B cell (primary cell): ENCODE data around the gene SLC38A10. TPM values are rescaled to one million over a fixed set of nuclear protein-coding genes. Genes with fewer than 3 reads are reported as not detected.

Experiments
- ATAC-seq: fragments of 200-7000 bp; cut with Tn5 transposase; one replicate; pipeline ENCODE4 v1.10.0; 2021; ENCODE audit warnings: low read depth, mild to moderate bottlenecking, moderate number of reproducible peaks, moderate library complexity
- CTCF ChIA-PET: fragments of 350-600 bp; sonication (Branson Sonifier 250); formaldehyde crosslinking; loops from one replicate; lab custom pipeline; 2021; ENCODE audit warnings: antibody characterized with exemption, inconsistent platforms; lab: Charles Lee
- POLR2A ChIA-PET: fragments of 350-600 bp; sonication (Branson Sonifier 250); formaldehyde crosslinking; loops from one replicate; lab custom pipeline; 2021; ENCODE audit warnings: antibody characterized with exemption; lab: Charles Lee
- DNase-seq: peaks from one replicate; pipeline ENCODE4 v3.0.0; 2013
- H2AFZ ChIP-seq: 2 replicates; pipeline ENCODE4 v1.6.1; 2012; ENCODE audit warnings: mild to moderate bottlenecking, low read depth, low read length; ENCODE audit not compliant: insufficient read depth, poor library complexity, severe bottlenecking
- H3K27ac ChIP-seq, 2 donors: 1 replicate in 1 of 2; 2 replicates in 1 of 2; pipeline ENCODE4 v1.5.1; 2012 to 2013; ENCODE audit warnings: low read length in 2 of 2, mild to moderate bottlenecking in 2 of 2, moderate library complexity in 1 of 2
- H3K27me3 ChIP-seq, 4 experiments: fragments of 200-600 bp in 1 of 4; sonication (generic) in 1 of 4; replicated peaks in 1 of 4; 1 replicate in 2 of 4; 2 replicates in 2 of 4; pipeline versions ENCODE4 v1.6.1 to v1.7.0; 2013 to 2016; ENCODE audit warnings: low read length in 3 of 4, mild to moderate bottlenecking in 2 of 4, mixed read lengths in 1 of 4, moderate library complexity in 1 of 4; ENCODE audit not compliant: insufficient read depth in 4 of 4, control insufficient read depth in 3 of 4; ENCODE audit errors: control extremely low read depth in 1 of 4
- H3K36me3 ChIP-seq, 2 experiments: replicated peaks in 1 of 2; 1 replicate in 1 of 2; 2 replicates in 1 of 2; pipeline versions ENCODE4 v1.6.1 to v1.7.1; 2013; ENCODE audit warnings: low read length in 1 of 2; ENCODE audit not compliant: insufficient read depth in 2 of 2, control insufficient read depth in 1 of 2; ENCODE audit errors: control extremely low read depth in 1 of 2, extremely low read depth in 1 of 2
- H3K4me1 ChIP-seq, 2 donors: fragments of 200-600 bp in 1 of 2; sonication (generic) in 1 of 2; 1 replicate in 1 of 2; 2 replicates in 1 of 2; pipeline versions ENCODE4 v1.5.1 to v1.6.1; 2013 to 2017; ENCODE audit warnings: low read length in 2 of 2; ENCODE audit not compliant: control insufficient read depth in 2 of 2, insufficient read depth in 2 of 2
- H3K4me2 ChIP-seq: replicated peaks from 2 replicates; pipeline ENCODE3; 2012; ENCODE audit warnings: mild to moderate bottlenecking, low read depth, low read length; ENCODE audit not compliant: poor library complexity, severe bottlenecking
- H3K4me3 ChIP-seq, 5 experiments: fragments of 200-600 bp in 1 of 5; sonication (generic) in 1 of 5; 1 replicate in 3 of 5; 2 replicates in 2 of 5; pipeline versions ENCODE4 v1.5.1 to v1.7.0; 2011 to 2016; ENCODE audit warnings: low read length in 4 of 5, mild to moderate bottlenecking in 4 of 5, low read depth in 2 of 5, control low read depth in 1 of 5, moderate library complexity in 1 of 5; ENCODE audit not compliant: insufficient read depth in 1 of 5; ENCODE audit errors: control extremely low read depth in 1 of 5, extremely low read depth in 1 of 5
- H3K79me2 ChIP-seq: fragments of 200-600 bp; sonication (generic); one replicate; pipeline ENCODE4 v1.6.0; 2016; ENCODE audit warnings: low read length; ENCODE audit not compliant: control insufficient read depth, insufficient read depth
- H3K9ac ChIP-seq: fragments of 200-600 bp; sonication (generic); 2 replicates; pipeline ENCODE4 v1.6.1; 2017; ENCODE audit warnings: mild to moderate bottlenecking, low read length, moderate library complexity
- H3K9me3 ChIP-seq, 3 donors: one replicate each; pipeline versions ENCODE4 v1.6.1 to v1.7.1; 2013; ENCODE audit warnings: low read length in 2 of 3; ENCODE audit not compliant: control insufficient read depth in 2 of 3, insufficient read depth in 1 of 3; ENCODE audit errors: control extremely low read depth in 1 of 3
- H4K20me1 ChIP-seq: 2 replicates; pipeline ENCODE4 v1.6.0; 2012; ENCODE audit warnings: mild to moderate bottlenecking, low read length; ENCODE audit not compliant: insufficient read depth, control insufficient read depth, poor library complexity, severe bottlenecking
- H3K27ac Mint-ChIP-seq: one replicate; pipeline ENCODE4 v1.8.0; 2021; ENCODE audit warnings: mixed read lengths
- H3K27me3 Mint-ChIP-seq: one replicate; pipeline ENCODE4 v1.8.0; 2021; ENCODE audit warnings: mixed read lengths
- H3K4me1 Mint-ChIP-seq: one replicate; pipeline ENCODE4 v1.8.0; 2021; ENCODE audit warnings: mixed read lengths
- H3K4me3 Mint-ChIP-seq: one replicate; pipeline ENCODE4 v1.8.0; 2021; ENCODE audit warnings: mixed read lengths
- H3K9me3 Mint-ChIP-seq: one replicate; pipeline ENCODE4 v1.8.0; 2022; ENCODE audit warnings: mixed read lengths; ENCODE audit not compliant: insufficient read depth
- CTCF ChIP-seq: fragments of 200-600 bp; IDR thresholded peaks from one replicate; pipeline ENCODE4 v1.8.0; 2022; ENCODE audit warnings: antibody characterized with exemption, mild to moderate bottlenecking
- EZH2 ChIP-seq: IDR thresholded peaks from 2 replicates; pipeline ENCODE4 v1.6.1; 2012; ENCODE audit warnings: borderline replicate concordance, low read depth, mild to moderate bottlenecking, moderate library complexity, low read length; ENCODE audit not compliant: insufficient read depth, poor library complexity, severe bottlenecking
- WGBS: methylation state at CpG from one replicate; pipeline ENCODE4 v1.1.5; 2013; ENCODE audit warnings: missing lambda C conversion rate; ENCODE audit not compliant: insufficient coverage; 5-methylcytosine and 5-hydroxymethylcytosine counted together
- intact Hi-C: fragments of 100-400 bp; cut with micrococcal nuclease; formaldehyde crosslinking; loops from one replicate; pipeline ENCODE4 v1.10.0; 2022
- polyA plus RNA-seq: library from polyadenylated mRNA; depleted of rRNA; stranded (reverse); fragments of >200 nt; gene quantifications from 2 replicates; pipeline ENCODE4 v1.2.3, GENCODE V29; 2012
- total RNA-seq, 2 donors: library from RNA; stranded (reverse); fragments of 120-200 nt in 1 of 2; gene quantifications; 1 replicate in 1 of 2; 2 replicates in 1 of 2; pipeline versions ENCODE4 v1.2.3 to v1.2.4, GENCODE V29; 2013 to 2022

The SLC38A10 gene
- total and polyA plus RNA-seq, 2 donors (not counting 1 experiment from before 2014, with no cell fraction given), result 76.1 to 104 TPM

GRCh38 chr17:81217491-81217890 is 77.6 kb downstream of the SLC38A10 start:
- CTCF ChIA-PET, result no interaction called here
- Histone ChIP-seq H3K4me1 (peaks cover 8 to 12% of the 10 kb centered on the region in 2 donors), H3K27me3 (no peaks in the 10 kb centered on the region), H4K20me1 (peaks cover 9% of the 10 kb centered on the region), H3K79me2 (peaks cover 15% of the 10 kb centered on the region), H3K9ac (no peak overlapping the region), H3K36me3 (peaks cover 0 to 14% of the 10 kb centered on the region in 2 experiments), H3K9me3 (no peaks in the 10 kb centered on the region), H3K4me2 (no peak overlapping the region), H3K4me3 (no peak overlapping the region), H3K27ac (no peak overlapping the region), H2AFZ (no peak overlapping the region)
- Mint-ChIP-seq H3K4me1 (peaks cover 17% of the 10 kb centered on the region), H3K27me3 (no peaks in the 10 kb centered on the region), H3K27ac (no peak overlapping the region), H3K9me3 (no peaks in the 10 kb centered on the region), H3K4me3 (no peak overlapping the region)
- intact Hi-C loops, result no loop called here
- DNase-seq (no peak), ATAC-seq (no peak)
- POLR2A ChIA-PET, result no interaction called here
- TF ChIP-seq CTCF (no peak), EZH2 (no peak)
- 96% methylated on average over 15 of the region's 18 CpGs for WGBS

- H3K4me1 ChIP-seq, result no peaks in the 10 kb centered on the region
- Mint-ChIP-seq H3K9me3 (no peaks in the 10 kb centered on the region), H3K27ac (no peak overlapping the region), H3K27me3 (no peaks in the 10 kb centered on the region), H3K4me1 (peaks cover 8% of the 10 kb centered on the region), H3K4me3 (no peak overlapping the region)
- DNase-seq (no peak), ATAC-seq (no peak)
- peaks cover 8% of the 10 kb centered on the region for H3K79me2 ChIP-seq
- CTCF ChIA-PET, result no interaction called here
- H3K4me3 ChIP-seq, result no peak overlapping the region
- H3K4me2 ChIP-seq, result no peak overlapping the region
- TF ChIP-seq CTCF (no peak), EZH2 (no peak)
- no peaks in the 10 kb centered on the region for H3K9me3 ChIP-seq
- H3K9ac ChIP-seq, result no peak overlapping the region
- POLR2A ChIA-PET, result no interaction called here
- H4K20me1 ChIP-seq, result no peaks in the 10 kb centered on the region
- intact Hi-C loops, result no loop called here
- no peak overlapping the region for H3K27ac ChIP-seq
- no peak overlapping the region for H2AFZ ChIP-seq
- H3K36me3 ChIP-seq, result peaks cover 0 to 8% of the 10 kb centered on the region in 2 experiments
- 96% methylated on average over 6 of the region's 8 CpGs for WGBS
- H3K27me3 ChIP-seq, result no peaks in the 10 kb centered on the region
Measured at GRCh38 chr17:81213978-81214377, 81.1 kb downstream of the SLC38A10 start.
